A549 (cell line): ENCODE data around the gene PPP1R18. TPM values are rescaled to one million over a fixed set of nuclear protein-coding genes. Genes with fewer than 3 reads are reported as not detected.

Experiments used
- ATAC-seq, 2 experiments: fragments of 200-7000 bp in 1 of 2; fragments of >200 bp in 1 of 2; cut with Nextera tagmentation in 1 of 2; cut with Tn5 transposase in 1 of 2; 3 replicates each; pipeline versions ENCODE4 v1.8.0 to v1.9.1; 2018 to 2020; ENCODE audit warnings: mild to moderate bottlenecking in 1 of 2, moderate library complexity in 1 of 2
- CTCF ChIA-PET: fragments of 300-600 bp; sonication (Branson Sonifier 250); formaldehyde crosslinking; extraction: SDS; loops from one replicate; lab custom pipeline; 2021; ENCODE audit warnings: antibody characterized with exemption, inconsistent platforms; lab: Yijun Ruan, JAX
- POLR2A ChIA-PET: fragments of 350-600 bp; formaldehyde crosslinking; extraction: SDS; loops from one replicate; lab custom pipeline; 2021; ENCODE audit warnings: antibody characterized with exemption, inconsistent platforms; lab: Yijun Ruan, JAX
- DNase-seq, 2 experiments: peaks; one replicate each; pipeline versions ENCODE4 v3.0.0 to v3.0.0-alpha.2; 2011 to 2016; ENCODE audit warnings: low read depth in 1 of 2, low spot score in 1 of 2
- FAIRE-seq: peaks from 2 replicates; lab custom pipeline; 2011; peaks lifted over from hg19 to GRCh38; lab: Jason Lieb, UNC
- H3K27ac ChIP-seq, 2 experiments: fragments of >200 bp; sonication (Bioruptor Twin); formaldehyde crosslinking; 3 replicates each; pipeline ENCODE4 v1.5.1; 2016 to 2017
- H3K4me1 ChIP-seq: fragments of >200 bp; sonication (Bioruptor Twin); formaldehyde crosslinking; 3 replicates; pipeline ENCODE4 v1.6.1; 2016
- H3K4me2 ChIP-seq: fragments of >200 bp; sonication (Bioruptor Twin); formaldehyde crosslinking; 3 replicates; pipeline ENCODE4 v1.6.1; 2016
- H3K4me3 ChIP-seq: fragments of >200 bp; sonication (Bioruptor Twin); formaldehyde crosslinking; 3 replicates; pipeline ENCODE4 v1.5.1; 2016
- H3K9me3 ChIP-seq: fragments of >200 bp; sonication (Bioruptor Twin); formaldehyde crosslinking; 3 replicates; pipeline ENCODE4 v1.6.1; 2016
- ATOH8 ChIP-seq: fragments of 250-450 bp; sonication (Bioruptor Pico); IDR thresholded peaks from 2 replicates; pipeline ENCODE4 v1.5.0; 2020; ENCODE audit warnings: low read depth, mild to moderate bottlenecking, moderate library complexity
- CBX8 ChIP-seq: fragments of 200-600 bp; sonication (generic); IDR thresholded peaks from 2 replicates; pipeline ENCODE4 v1.6.1; 2016
- CTCF ChIP-seq: fragments of >200 bp; sonication (Bioruptor Twin); formaldehyde crosslinking; IDR thresholded peaks from 3 replicates; pipeline ENCODE4 v1.5.1; 2016
- FOSB ChIP-seq: fragments of 250-450 bp; sonication (Bioruptor Pico); IDR thresholded peaks from 2 replicates; pipeline ENCODE4 v1.5.0; 2020; ENCODE audit warnings: mild to moderate bottlenecking, moderate library complexity
- HEYL ChIP-seq: fragments of 250-450 bp; sonication (Bioruptor Pico); IDR thresholded peaks from 2 replicates; pipeline ENCODE4 v1.8.0; 2021; ENCODE audit warnings: mild to moderate bottlenecking, moderate library complexity
- HOXA7 ChIP-seq: fragments of 250-450 bp; sonication (Bioruptor Pico); IDR thresholded peaks from 2 replicates; pipeline ENCODE4 v1.5.0; 2020; ENCODE audit warnings: mild to moderate bottlenecking, moderate library complexity
- HOXB13 ChIP-seq: fragments of 250-450 bp; sonication (Bioruptor Pico); IDR thresholded peaks from 2 replicates; pipeline ENCODE4 v1.5.0; 2020; ENCODE audit warnings: low read depth, mild to moderate bottlenecking, moderate library complexity
- KDM1A ChIP-seq: fragments of 200-600 bp; sonication (generic); IDR thresholded peaks from 2 replicates; pipeline ENCODE4 v1.6.1; 2016; ENCODE audit warnings: low read depth, mild to moderate bottlenecking
- MAFK ChIP-seq: fragments of 450-650 bp; IDR thresholded peaks from 2 replicates; pipeline ENCODE4 v1.6.1; 2014; ENCODE audit not compliant: partially characterized antibody
- POLR2AphosphoS2 ChIP-seq: conservative IDR thresholded peaks from 2 replicates; pipeline ENCODE4 v1.6.1; 2012; ENCODE audit warnings: low read length, improper control_type of control experiment, inconsistent platforms
- RAD21 ChIP-seq, 2 experiments: fragments of >200 bp in 1 of 2; sonication (Bioruptor Twin) in 1 of 2; formaldehyde crosslinking in 1 of 2; IDR thresholded peaks in 1 of 2; conservative IDR thresholded peaks in 1 of 2; 2 replicates in 1 of 2; 3 replicates in 1 of 2; pipeline ENCODE4 v1.6.1; 2012 to 2018; ENCODE audit warnings: inconsistent platforms in 1 of 2
- RARB ChIP-seq: fragments of 250-450 bp; sonication (Bioruptor Pico); IDR thresholded peaks from 2 replicates; pipeline ENCODE4 v1.8.0; 2021; ENCODE audit warnings: mild to moderate bottlenecking, moderate library complexity
- RNF2 ChIP-seq: fragments of 200-600 bp; sonication (generic); IDR thresholded peaks from 2 replicates; pipeline ENCODE4 v1.6.1; 2016; ENCODE audit warnings: low read depth, mild to moderate bottlenecking, antibody characterized with exemption, moderate library complexity, borderline replicate concordance
- SMC3 ChIP-seq: fragments of >200 bp; sonication (Bioruptor Twin); formaldehyde crosslinking; IDR thresholded peaks from 3 replicates; pipeline ENCODE4 v1.6.1; 2018; ENCODE audit warnings: inconsistent platforms
- TFCP2L1 ChIP-seq: fragments of 250-450 bp; sonication (Bioruptor Pico); IDR thresholded peaks from 2 replicates; pipeline ENCODE4 v1.5.0; 2021; ENCODE audit warnings: mild to moderate bottlenecking
- ZFP36 ChIP-seq: fragments of 450-650 bp; IDR thresholded peaks from 2 replicates; pipeline ENCODE4 v1.6.1; 2014; ENCODE audit warnings: borderline replicate concordance; ENCODE audit not compliant: partially characterized antibody
- WGBS: methylation state at CpG from one replicate; pipeline ENCODE4 v1.1.6; 2017; ENCODE audit errors: missing lambda C conversion rate; 5-methylcytosine and 5-hydroxymethylcytosine counted together
- polyA plus RNA-seq, 4 experiments: library from polyadenylated mRNA; depleted of rRNA in 3 of 4; stranded (reverse); fragments of >200 nt; fragmentation: RNase III in 1 of 4; extraction: RNeasy Plus Mini Kit Qiagen cat#74134 plus additional on column Dnase treatment in 1 of 4; gene quantifications; 2 replicates in 3 of 4; 3 replicates in 1 of 4; pipeline ENCODE4 v1.2.3, GENCODE V29; 2011 to 2017
- TF ChIP-seq, protein P1 (sequence below): fragments of 200-600 bp; sonication (generic); IDR thresholded peaks from 2 replicates; pipeline ENCODE4 v1.6.1; 2016; ENCODE audit warnings: antibody characterized with exemption, mild to moderate bottlenecking, moderate library complexity
- TF ChIP-seq, protein P2 (sequence below): fragments of 250-450 bp; sonication (Bioruptor Pico); IDR thresholded peaks from 2 replicates; pipeline ENCODE4 v1.5.0; 2021; ENCODE audit warnings: mild to moderate bottlenecking, moderate library complexity, borderline replicate concordance

The PPP1R18 gene
- polyA plus RNA-seq, 2 of the 4 experiments (the other 2 are of a cell fraction), result 17.1 to 20.6 TPM

DNA sequence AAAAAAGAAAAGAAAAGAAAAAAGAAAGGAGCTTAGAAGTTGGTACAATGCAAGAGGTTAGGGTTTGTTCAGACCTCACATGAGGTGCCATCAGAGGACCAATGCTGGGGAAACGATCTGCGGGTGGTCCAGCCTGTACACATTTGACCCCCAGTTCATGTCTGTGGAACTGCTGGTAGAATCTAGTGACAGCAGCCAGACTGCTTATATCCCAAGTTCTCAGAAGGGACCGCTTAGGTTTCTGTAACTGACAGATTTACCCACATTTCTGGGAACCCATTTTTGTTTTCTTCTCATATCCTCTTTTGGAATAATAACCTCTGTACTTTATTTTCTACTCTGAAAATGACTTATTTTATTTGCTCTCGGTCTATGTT is 4.7 kb downstream of the PPP1R18 start:
- CTCF ChIA-PET, result interaction anchor here (1.6 to 17.1 kb wide), 3 partner anchors 9 to 195 kb away, joined by 4 to 539 read pairs (median 11); partner anchors contain the start of genes DHX16, MDC1 and TUBB
- DNase-seq, result no peak
- POLR2A ChIA-PET, result interaction anchor here (1.0 kb wide), 2 partner anchors 25 to 40 kb away, joined by 3 read pairs; no protein-coding TSS in a partner anchor
- TF ChIP-seq CBX8 (no peak), HEYL (no peak)
- TF ChIP-seq, all 56 proteins: peak for 0
- Histone ChIP-seq H3K4me2 (peak overlapping the region; percentile 79), H3K4me3 (no peak overlapping the region; the same call in 2 of the 3 replicates), H3K9me3 (no peaks in the 10 kb centered on the region), H3K4me1 (peaks cover 54% of the 10 kb centered on the region), H3K27ac (peak overlapping the region; percentile 83 to 99)
- ATAC-seq (no peak), FAIRE-seq (no peak)
- 65% methylated on average over 4 of the region's 4 CpGs for WGBS

DNA sequence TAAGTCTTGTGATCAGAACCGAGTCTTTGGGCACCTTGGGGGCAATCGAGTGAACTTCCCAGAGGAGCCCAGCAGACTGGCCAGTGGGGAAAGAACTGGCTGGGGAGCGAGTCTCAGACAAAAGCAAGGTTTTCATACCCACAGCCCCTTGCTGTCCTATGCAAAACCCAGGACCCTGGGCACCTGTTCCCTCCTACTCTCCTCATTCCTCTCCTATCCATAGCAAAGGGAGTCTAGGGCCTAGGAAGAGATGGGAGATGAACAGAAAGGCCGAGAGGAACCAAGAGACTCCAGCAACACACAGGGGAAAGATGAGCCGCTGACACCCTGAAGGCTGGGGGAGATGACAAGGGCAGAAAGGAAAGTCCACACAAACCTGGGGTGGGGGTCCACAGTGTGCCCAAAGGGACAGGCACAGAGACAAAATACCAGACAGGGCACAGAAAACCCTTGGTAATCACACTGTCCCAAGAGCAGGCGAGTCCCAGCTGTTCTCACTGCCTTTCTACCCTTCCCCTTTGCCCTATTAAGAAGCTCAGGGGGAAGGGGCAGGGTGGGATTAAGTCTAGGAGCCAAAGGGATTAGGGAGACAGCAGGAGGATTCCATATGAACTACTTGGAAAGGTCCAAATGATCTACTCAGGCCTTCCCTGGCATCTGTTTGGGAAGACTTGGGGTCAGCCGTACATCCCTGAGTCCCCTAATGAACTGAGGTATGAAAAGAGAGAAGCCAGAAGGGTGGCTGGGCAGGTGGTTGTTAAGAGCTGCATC is 6.5 kb downstream of the PPP1R18 start:
- ATAC-seq (no peak), DNase-seq (no peak), FAIRE-seq (no peak)
- ChIA-PET POLR2A (interaction anchor here (0.7 to 1.6 kb wide), 5 partner anchors 37 to 68 kb away, joined by 4 to 12 read pairs (median 5); partner anchors contain the start of genes FLOT1, MDC1 and TUBB), CTCF (interaction anchor here (0.7 to 17.1 kb wide), 15 partner anchors 10 to 400 kb away, joined by 3 to 539 read pairs (median 7); partner anchors contain the start of genes FLOT1, MDC1, NRM and TUBB)
- 80% methylated on average over 7 of the region's 7 CpGs for WGBS
- H3K27ac ChIP-seq, result peak overlapping the region; percentile 59 to 87
- no peak for TF ChIP-seq HOXB13 (CRISPR knock-in tag)
- no peak for TF ChIP-seq RNF2
- TF ChIP-seq MAFK, result no peak
- TF ChIP-seq CBX8, result no peak
- TF ChIP-seq HOXA7 (CRISPR knock-in tag), result no peak
- TF ChIP-seq KDM1A, result no peak
- TF ChIP-seq POLR2AphosphoS2, result no peak
- TF ChIP-seq, protein P1, sequence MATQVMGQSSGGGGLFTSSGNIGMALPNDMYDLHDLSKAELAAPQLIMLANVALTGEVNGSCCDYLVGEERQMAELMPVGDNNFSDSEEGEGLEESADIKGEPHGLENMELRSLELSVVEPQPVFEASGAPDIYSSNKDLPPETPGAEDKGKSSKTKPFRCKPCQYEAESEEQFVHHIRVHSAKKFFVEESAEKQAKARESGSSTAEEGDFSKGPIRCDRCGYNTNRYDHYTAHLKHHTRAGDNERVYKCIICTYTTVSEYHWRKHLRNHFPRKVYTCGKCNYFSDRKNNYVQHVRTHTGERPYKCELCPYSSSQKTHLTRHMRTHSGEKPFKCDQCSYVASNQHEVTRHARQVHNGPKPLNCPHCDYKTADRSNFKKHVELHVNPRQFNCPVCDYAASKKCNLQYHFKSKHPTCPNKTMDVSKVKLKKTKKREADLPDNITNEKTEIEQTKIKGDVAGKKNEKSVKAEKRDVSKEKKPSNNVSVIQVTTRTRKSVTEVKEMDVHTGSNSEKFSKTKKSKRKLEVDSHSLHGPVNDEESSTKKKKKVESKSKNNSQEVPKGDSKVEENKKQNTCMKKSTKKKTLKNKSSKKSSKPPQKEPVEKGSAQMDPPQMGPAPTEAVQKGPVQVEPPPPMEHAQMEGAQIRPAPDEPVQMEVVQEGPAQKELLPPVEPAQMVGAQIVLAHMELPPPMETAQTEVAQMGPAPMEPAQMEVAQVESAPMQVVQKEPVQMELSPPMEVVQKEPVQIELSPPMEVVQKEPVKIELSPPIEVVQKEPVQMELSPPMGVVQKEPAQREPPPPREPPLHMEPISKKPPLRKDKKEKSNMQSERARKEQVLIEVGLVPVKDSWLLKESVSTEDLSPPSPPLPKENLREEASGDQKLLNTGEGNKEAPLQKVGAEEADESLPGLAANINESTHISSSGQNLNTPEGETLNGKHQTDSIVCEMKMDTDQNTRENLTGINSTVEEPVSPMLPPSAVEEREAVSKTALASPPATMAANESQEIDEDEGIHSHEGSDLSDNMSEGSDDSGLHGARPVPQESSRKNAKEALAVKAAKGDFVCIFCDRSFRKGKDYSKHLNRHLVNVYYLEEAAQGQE, result no peak
- TF ChIP-seq FOSB, result no peak
- no peak for TF ChIP-seq TFCP2L1 (CRISPR knock-in tag)
- no peak for TF ChIP-seq RARB (CRISPR knock-in tag)
- no peak for TF ChIP-seq ZFP36
- no peak for TF ChIP-seq ATOH8 (CRISPR knock-in tag)
- H3K4me2 ChIP-seq, result peak overlapping the region; percentile 67
- H3K4me3 ChIP-seq, result 0 out of 3 replicates have a peak overlapping the region, but pooled peaks have one; percentile 19
- H3K9me3 ChIP-seq, result no peaks in the 10 kb centered on the region
- peaks cover 44% of the 10 kb centered on the region for H3K4me1 ChIP-seq

- Histone ChIP-seq H3K27ac (peak overlapping the region; percentile 59 to 87), H3K4me2 (peak overlapping the region; percentile 67), H3K4me1 (peaks cover 37% of the 10 kb centered on the region), H3K4me3 (0 out of 3 replicates have a peak overlapping the region, but pooled peaks have one; percentile 19), H3K9me3 (no peaks in the 10 kb centered on the region)
- CTCF ChIA-PET, result interaction anchor here (0.6 to 17.1 kb wide), 47 partner anchors 10 to 455 kb away, joined by 3 to 539 read pairs (median 4); partner anchors contain the start of genes ATAT1, FLOT1, MDC1 and NRM
- ATAC-seq (peak; percentile 80 to 88; a peak in 5 of 6 replicates), DNase-seq (peak; percentile 67 to 76), FAIRE-seq (no peak)
- POLR2A ChIA-PET, result interaction anchor here (1.0 to 1.6 kb wide), 6 partner anchors 38 to 206 kb away, joined by 3 to 12 read pairs (median 5); partner anchors contain the start of genes DDR1, FLOT1, MDC1 and TUBB
- TF ChIP-seq RAD21 (conservative IDR thresholded peaks at IDR 0.05 in 1 of 2, IDR thresholded peaks at IDR 0.05 in 1 of 2) (peak; percentile 89 to 90), SMC3 (peak; percentile 89), RARB (CRISPR knock-in tag) (no peak), CTCF (peak; percentile 85)
- TF ChIP-seq, protein P2, sequence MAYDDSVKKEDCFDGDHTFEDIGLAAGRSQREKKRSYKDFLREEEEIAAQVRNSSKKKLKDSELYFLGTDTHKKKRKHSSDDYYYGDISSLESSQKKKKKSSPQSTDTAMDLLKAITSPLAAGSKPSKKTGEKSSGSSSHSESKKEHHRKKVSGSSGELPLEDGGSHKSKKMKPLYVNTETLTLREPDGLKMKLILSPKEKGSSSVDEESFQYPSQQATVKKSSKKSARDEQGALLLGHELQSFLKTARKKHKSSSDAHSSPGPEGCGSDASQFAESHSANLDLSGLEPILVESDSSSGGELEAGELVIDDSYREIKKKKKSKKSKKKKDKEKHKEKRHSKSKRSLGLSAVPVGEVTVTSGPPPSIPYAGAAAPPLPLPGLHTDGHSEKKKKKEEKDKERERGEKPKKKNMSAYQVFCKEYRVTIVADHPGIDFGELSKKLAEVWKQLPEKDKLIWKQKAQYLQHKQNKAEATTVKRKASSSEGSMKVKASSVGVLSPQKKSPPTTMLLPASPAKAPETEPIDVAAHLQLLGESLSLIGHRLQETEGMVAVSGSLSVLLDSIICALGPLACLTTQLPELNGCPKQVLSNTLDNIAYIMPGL (CRISPR knock-in tag), result no peak
- WGBS, result 10% methylated on average over 12 of the region's 31 CpGs
Measured at GRCh38 chr6:30678964-30679726, 7.3 kb downstream of the PPP1R18 start.
